Ovary (tissue), 3 donors: ENCODE measurements around the gene SIPA1L3.

Experiments used
- CTCF ChIP-seq, 3 donors: fragments of 450-650 bp in 2 of 3; fragments of 200-600 bp in 1 of 3; IDR thresholded peaks; one replicate each; pipeline versions ENCODE4 v1.5.1 to v1.8.0; 2016 to 2022; ENCODE audit warnings: antibody characterized with exemption in 3 of 3, mild to moderate bottlenecking in 1 of 3
- POLR2A ChIP-seq: fragments of 450-650 bp; IDR thresholded peaks from one replicate; pipeline ENCODE4 v1.6.1; 2017; ENCODE audit warnings: antibody characterized with exemption, mild to moderate bottlenecking, moderate library complexity
- donor health status: DM: no; HTN: no; CAD: no.

- no peak for TF ChIP-seq CTCF (IDR thresholded peaks at IDR 0.05)
- TF ChIP-seq POLR2A, result no peak
These were observed 44.8 kb downstream of the SIPA1L3 start for GRCh38 chr19:37951816-37952210.
